Vagina (tissue), 2 donors: ENCODE results near the gene SAMD1. TPM values are rescaled to one million over a fixed set of nuclear protein-coding genes. Genes with fewer than 3 reads are reported as not detected.

ENCODE experiments used
- DNase-seq, 2 donors: peaks; one replicate each; pipeline ENCODE4 v3.0.0-alpha.2; 2017; ENCODE audit errors: extremely low spot score in 2 of 2
- H3K27ac ChIP-seq: fragments of 200-600 bp; sonication (generic); one replicate; pipeline ENCODE4 v1.5.1; 2019
- H3K27me3 ChIP-seq: fragments of 200-600 bp; sonication (generic); one replicate; pipeline ENCODE4 v1.5.1; 2019
- H3K36me3 ChIP-seq, 2 donors: fragments of 200-600 bp; sonication (generic); one replicate each; pipeline ENCODE4 v1.5.1; 2017 to 2019
- H3K4me1 ChIP-seq: fragments of 200-600 bp; sonication (generic); one replicate; pipeline ENCODE4 v1.5.1; 2019
- H3K4me3 ChIP-seq, 2 donors: fragments of 200-600 bp; sonication (generic); 1 replicate in 1 of 2; 2 replicates in 1 of 2; pipeline ENCODE4 v1.5.1; 2016 to 2019
- H3K9me3 ChIP-seq: fragments of 200-600 bp; sonication (generic); one replicate; pipeline ENCODE4 v1.5.1; 2019
- CTCF ChIP-seq, 3 experiments: fragments of 450-650 bp in 2 of 3; fragments of 200-600 bp in 1 of 3; sonication (generic) in 1 of 3; IDR thresholded peaks; one replicate each; pipeline ENCODE4 v1.5.1; 2017 to 2019; ENCODE audit warnings: antibody characterized with exemption in 3 of 3, mild to moderate bottlenecking in 2 of 3, moderate library complexity in 2 of 3
- POLR2A ChIP-seq, 2 donors: fragments of 450-650 bp; IDR thresholded peaks; one replicate each; pipeline ENCODE4 v1.6.1; 2017; ENCODE audit warnings: antibody characterized with exemption in 2 of 2, mild to moderate bottlenecking in 2 of 2, moderate library complexity in 2 of 2
- POLR2AphosphoS5 ChIP-seq, 2 donors: sonication (generic); formaldehyde crosslinking; IDR thresholded peaks; one replicate each; pipeline ENCODE4 v1.9.0; 2017; ENCODE audit warnings: antibody characterized with exemption in 2 of 2, mild to moderate bottlenecking in 2 of 2, low read depth in 1 of 2; ENCODE audit not compliant: insufficient read depth in 1 of 2
- intact Hi-C: fragments of 100-400 bp; cut with DNase I; formaldehyde crosslinking; loops from one replicate; pipeline ENCODE4 v1.15.1; 2023
- total RNA-seq: library from RNA; depleted of rRNA; stranded (reverse); fragments of >200 nt; gene quantifications from one replicate; pipeline ENCODE4 v1.2.3, GENCODE V29; 2016

SAMD1 gene
- total RNA-seq, 1 donor from 2014 or later = 6.9 TPM

GRCh38 chr19:14135355-14135754 is 44.8 kb upstream of the SAMD1 start:
- TF ChIP-seq POLR2AphosphoS5 (IDR thresholded peaks at IDR 0.05; ENCODE audit: insufficient read depth in 1 of 2, low read depth in 1 of 2) (no peak), CTCF (IDR thresholded peaks at IDR 0.05) (no peak), POLR2A (IDR thresholded peaks at IDR 0.05) (no peak)
- peaks cover 18% of the 10 kb centered on the region for H3K4me1 ChIP-seq
- H3K4me3 ChIP-seq = no peak overlapping the region
- intact Hi-C loops = loop anchor here (5.0 kb wide), 1 partner anchor 63 kb away; the partner anchor contains the start of gene MISP3
- no peak overlapping the region for H3K27ac ChIP-seq
- no peaks in the 10 kb centered on the region for H3K36me3 ChIP-seq
- H3K9me3 ChIP-seq = no peaks in the 10 kb centered on the region
- H3K27me3 ChIP-seq = no peaks in the 10 kb centered on the region
- no peak for DNase-seq

- H3K27ac ChIP-seq = no peak overlapping the region
- H3K27me3 ChIP-seq = no peaks in the 10 kb centered on the region
- no peak for DNase-seq
- H3K4me1 ChIP-seq = no peaks in the 10 kb centered on the region
- intact Hi-C loops = no loop called here
- H3K36me3 ChIP-seq = no peaks in the 10 kb centered on the region
- H3K4me3 ChIP-seq = no peak overlapping the region
- H3K9me3 ChIP-seq = no peaks in the 10 kb centered on the region
- no peak for TF ChIP-seq CTCF (IDR thresholded peaks at IDR 0.05)
- TF ChIP-seq POLR2AphosphoS5 (IDR thresholded peaks at IDR 0.05; ENCODE audit: insufficient read depth in 1 of 2, low read depth in 1 of 2) = no peak
- TF ChIP-seq POLR2A (IDR thresholded peaks at IDR 0.05) = no peak
Observed at GRCh38 chr19:14127929-14128509, 37.5 kb upstream of the SAMD1 start.

- no peaks in the 10 kb centered on the region for H3K4me1 ChIP-seq
- no peak for DNase-seq
- no peaks in the 10 kb centered on the region for H3K36me3 ChIP-seq
- H3K9me3 ChIP-seq = no peaks in the 10 kb centered on the region
- no peak overlapping the region for H3K27ac ChIP-seq
- H3K4me3 ChIP-seq = no peak overlapping the region
- TF ChIP-seq CTCF (IDR thresholded peaks at IDR 0.05) (no peak), POLR2AphosphoS5 (IDR thresholded peaks at IDR 0.05; ENCODE audit: insufficient read depth in 1 of 2, low read depth in 1 of 2) (no peak), POLR2A (IDR thresholded peaks at IDR 0.05) (no peak)
- H3K27me3 ChIP-seq = no peaks in the 10 kb centered on the region
- intact Hi-C loops = no loop called here
Observed at GRCh38 chr19:14127176-14127575, 36.6 kb upstream of the SAMD1 start.

GRCh38 chr19:14122924-14123323 is 32.4 kb upstream of the SAMD1 start:
- DNase-seq = no peak
- intact Hi-C loops = no loop called here

More at GRCh38 chr19:14122924-14123323, 32.4 kb upstream of the SAMD1 start:
- H3K36me3 ChIP-seq = no peaks in the 10 kb centered on the region
- peaks cover 23% of the 10 kb centered on the region for H3K4me1 ChIP-seq
- no peaks in the 10 kb centered on the region for H3K27me3 ChIP-seq
- no peak overlapping the region for H3K27ac ChIP-seq
- no peaks in the 10 kb centered on the region for H3K9me3 ChIP-seq
- no peak overlapping the region for H3K4me3 ChIP-seq
- TF ChIP-seq POLR2AphosphoS5 (IDR thresholded peaks at IDR 0.05; ENCODE audit: insufficient read depth in 1 of 2, low read depth in 1 of 2) = no peak
- no peak for TF ChIP-seq CTCF (IDR thresholded peaks at IDR 0.05)
- no peak for TF ChIP-seq POLR2A (IDR thresholded peaks at IDR 0.05)
